Ramos (cell line): Measurements from ENCODE around the gene FSHR.

Experiments
- in situ Hi-C: fragments of 300-500 bp; cut with MboI; formaldehyde crosslinking; loops from one replicate; pipeline ENCODE4 v1.14.3; 2022; ENCODE audit warnings: low sequenced_read_pairs; ENCODE audit not compliant: unreplicated experiment

FSHR gene, protein sequence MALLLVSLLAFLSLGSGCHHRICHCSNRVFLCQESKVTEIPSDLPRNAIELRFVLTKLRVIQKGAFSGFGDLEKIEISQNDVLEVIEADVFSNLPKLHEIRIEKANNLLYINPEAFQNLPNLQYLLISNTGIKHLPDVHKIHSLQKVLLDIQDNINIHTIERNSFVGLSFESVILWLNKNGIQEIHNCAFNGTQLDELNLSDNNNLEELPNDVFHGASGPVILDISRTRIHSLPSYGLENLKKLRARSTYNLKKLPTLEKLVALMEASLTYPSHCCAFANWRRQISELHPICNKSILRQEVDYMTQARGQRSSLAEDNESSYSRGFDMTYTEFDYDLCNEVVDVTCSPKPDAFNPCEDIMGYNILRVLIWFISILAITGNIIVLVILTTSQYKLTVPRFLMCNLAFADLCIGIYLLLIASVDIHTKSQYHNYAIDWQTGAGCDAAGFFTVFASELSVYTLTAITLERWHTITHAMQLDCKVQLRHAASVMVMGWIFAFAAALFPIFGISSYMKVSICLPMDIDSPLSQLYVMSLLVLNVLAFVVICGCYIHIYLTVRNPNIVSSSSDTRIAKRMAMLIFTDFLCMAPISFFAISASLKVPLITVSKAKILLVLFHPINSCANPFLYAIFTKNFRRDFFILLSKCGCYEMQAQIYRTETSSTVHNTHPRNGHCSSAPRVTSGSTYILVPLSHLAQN

DNA sequence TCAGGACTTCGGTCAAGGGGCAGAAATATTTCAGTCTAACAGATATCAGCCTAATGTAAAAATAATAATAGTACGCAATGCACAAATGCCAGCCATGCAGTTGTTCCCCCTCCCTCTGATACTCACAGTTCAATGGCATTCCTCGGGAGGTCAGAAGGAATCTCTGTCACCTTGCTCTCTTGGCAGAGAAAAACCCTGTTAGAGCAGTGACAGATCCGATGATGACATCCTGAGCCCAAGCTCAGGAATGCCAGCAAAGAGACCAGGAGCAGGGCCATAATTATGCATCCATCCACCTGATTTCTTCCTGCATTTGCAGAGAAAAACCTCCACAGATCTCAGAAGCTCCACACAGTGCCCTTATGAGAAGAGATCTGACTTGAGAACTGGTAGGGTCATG lies at the start of gene FSHR:
Gene FSHR, minus strand, starts transcription at position 376 of the 400 bp plus-strand sequence. Its CDS starts 98 bp downstream, at position 278.
- in situ Hi-C loops, result no loop called here

DNA sequence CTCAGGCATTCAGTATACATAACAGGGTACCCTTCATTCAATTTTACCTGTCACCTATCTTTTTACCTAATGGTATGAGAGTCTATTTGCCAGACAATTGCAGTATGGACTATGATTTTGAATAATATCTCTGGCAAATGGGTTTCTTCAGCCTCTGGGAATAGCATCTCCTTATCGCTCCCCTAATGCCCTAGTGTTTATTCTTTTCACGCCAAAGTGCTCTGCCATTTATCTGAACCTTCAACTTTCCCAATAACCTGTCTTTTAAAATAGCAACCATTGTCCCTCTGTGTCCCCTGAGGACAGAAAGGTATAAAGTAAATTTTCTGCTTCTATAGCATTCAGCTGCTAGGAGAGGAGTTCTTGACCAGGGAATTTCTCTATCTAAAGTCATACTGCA lies 45.0 kb upstream of the FSHR start:
- in situ Hi-C loops, result no loop called here

GRCh38 chr2:49194701-49195100 lies 40.4 kb upstream of the FSHR start:
- in situ Hi-C loops, result no loop called here

GRCh38 chr2:49192036-49192435 lies 37.7 kb upstream of the FSHR start:
- in situ Hi-C loops, result no loop called here

DNA sequence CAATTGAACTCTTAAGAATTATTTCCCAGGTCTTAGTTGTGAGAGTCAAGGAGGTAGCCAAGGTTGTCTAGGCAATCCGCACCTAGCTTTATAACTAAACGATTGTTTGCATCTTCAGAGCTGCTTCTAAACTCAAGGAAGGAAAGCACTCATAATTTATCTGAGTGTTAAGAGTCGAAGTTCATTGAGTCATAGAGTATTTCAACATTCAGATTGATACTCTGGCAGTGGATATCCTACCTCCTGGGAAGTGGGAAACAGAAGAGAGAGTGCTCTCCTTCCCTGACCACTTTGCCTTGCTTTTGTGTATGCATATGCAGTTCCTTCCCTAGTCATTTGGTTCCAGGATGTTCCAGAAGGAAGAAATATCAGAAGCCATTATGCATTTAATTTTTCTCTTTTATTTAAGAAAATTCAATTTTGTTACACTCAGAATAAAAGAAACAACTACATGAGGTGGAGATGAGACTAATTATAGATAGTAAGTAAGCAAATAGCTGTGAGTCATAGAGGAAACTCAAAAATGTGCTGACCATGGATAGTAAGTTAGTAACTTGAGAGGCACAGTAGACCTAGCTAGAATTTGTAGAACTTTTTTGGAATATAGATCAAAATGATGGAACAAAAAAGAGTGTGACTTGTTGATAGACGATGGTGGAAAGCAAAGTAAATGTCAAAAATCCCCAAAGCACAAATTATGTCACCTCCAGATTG lies 35.4 kb upstream of the FSHR start:
- in situ Hi-C loops, result no loop called here

- in situ Hi-C loops, result no loop called here
Measured at GRCh38 chr2:49186050-49186648, 31.8 kb upstream of the FSHR start.

- in situ Hi-C loops, result no loop called here
Measured at GRCh38 chr2:49178656-49179055, 24.3 kb upstream of the FSHR start.

DNA sequence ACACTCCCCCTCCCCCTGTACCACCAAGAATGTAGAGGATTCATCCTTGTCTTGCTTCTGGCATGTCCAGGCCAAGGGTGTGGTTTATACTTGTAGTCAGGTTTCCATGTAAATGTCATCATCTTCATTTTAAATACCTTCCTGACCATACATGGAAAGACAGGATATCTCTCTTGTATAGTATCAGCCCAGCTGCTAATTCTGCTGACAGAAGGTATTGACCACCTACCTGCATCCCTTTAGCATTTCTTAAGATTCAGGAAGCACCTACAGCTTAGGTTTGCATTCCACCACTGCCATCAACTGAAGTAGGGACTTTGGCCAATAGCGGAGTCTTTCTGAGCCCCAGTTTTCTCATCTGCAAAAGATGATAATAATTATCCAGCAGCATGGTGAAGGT lies 22.9 kb upstream of the FSHR start:
- in situ Hi-C loops, result no loop called here

DNA sequence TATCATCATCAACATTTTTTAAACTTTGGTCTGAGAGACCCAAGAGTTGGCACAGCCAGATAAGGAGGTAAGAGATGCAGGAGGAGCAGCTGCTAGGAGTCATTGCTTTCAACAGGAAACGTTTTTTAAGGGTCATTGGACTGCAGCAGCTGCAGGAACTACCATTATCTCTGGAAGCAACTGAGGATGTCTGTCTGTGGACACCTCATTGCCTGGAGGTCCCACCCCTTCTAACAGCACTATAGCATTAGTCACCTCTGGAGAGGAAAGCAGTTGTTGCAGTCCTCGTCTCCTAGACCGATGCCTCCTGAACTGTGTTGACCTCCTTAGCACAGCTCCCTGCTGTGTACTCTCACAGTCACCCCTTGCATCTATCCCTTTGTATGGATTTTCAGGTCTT lies 21.5 kb upstream of the FSHR start:
- in situ Hi-C loops, result no loop called here

- in situ Hi-C loops, result no loop called here
Measured at GRCh38 chr2:49174750-49175149, 20.4 kb upstream of the FSHR start.

GRCh38 chr2:49167131-49167530 lies 12.8 kb upstream of the FSHR start:
- in situ Hi-C loops, result no loop called here

GRCh38 chr2:49165662-49166061 lies 11.3 kb upstream of the FSHR start:
- in situ Hi-C loops, result no loop called here

DNA sequence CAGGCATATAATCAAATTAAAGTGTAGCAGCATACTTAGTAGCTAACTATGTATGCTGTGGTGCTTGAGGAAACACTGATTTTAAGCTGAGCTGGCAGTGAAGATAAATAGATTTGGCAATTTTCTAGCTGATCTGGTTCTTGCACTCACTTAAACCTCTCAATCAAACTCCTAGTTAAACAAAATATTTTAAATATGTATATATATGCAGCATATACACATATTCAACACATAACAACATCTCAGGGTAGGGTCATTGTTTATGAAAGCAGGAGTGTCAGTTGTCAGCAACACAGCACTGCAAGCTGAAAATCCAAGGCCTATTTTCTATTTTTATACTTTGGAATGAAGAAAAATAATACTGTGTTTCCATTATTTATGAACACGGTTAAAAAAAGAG lies 10.4 kb upstream of the FSHR start:
- in situ Hi-C loops, result no loop called here

DNA sequence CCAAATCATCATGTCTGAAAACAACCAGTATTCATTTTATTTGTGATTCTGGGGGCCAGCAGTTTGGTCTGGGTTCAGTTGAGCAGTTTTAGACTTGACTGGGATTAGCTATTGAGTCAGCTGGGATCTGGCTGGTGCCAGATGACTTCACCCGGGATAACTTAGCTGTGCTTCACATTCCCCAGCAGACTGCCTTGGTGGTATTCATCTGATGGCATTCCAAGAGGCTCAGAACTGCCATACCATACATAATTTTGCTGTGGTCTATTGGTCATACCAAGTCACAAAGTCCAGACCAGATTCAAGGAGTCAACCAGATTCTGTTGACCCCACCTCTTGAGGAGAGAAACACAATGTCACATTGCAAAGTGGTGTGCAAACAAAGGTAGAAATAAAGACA lies 7.8 kb upstream of the FSHR start:
- in situ Hi-C loops, result no loop called here

GRCh38 chr2:49154891-49155290 lies 576 bp upstream of the FSHR start:
- in situ Hi-C loops, result no loop called here

- in situ Hi-C loops, result no loop called here
Measured at GRCh38 chr2:49153252-49153651, 1.1 kb downstream of the FSHR start.

DNA sequence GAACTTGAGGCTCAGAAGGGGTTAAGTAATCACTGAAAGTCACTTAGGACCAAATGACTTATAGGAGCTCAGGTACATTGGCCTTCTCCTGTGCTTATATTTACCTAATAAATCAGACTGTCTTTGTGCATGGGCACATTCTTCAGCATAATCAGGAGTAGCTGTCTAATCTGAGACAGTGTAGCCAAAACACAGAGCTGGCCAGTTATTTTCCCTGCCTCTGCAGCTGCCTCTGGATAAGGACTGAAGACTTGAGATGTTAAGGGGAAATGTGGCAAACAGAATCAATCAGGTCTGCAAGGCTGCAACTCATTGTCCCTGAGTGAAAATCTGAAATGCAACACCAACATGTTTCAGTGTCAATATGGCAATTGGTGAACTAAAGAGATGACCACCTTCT lies 1.5 kb downstream of the FSHR start:
- in situ Hi-C loops, result no loop called here

DNA sequence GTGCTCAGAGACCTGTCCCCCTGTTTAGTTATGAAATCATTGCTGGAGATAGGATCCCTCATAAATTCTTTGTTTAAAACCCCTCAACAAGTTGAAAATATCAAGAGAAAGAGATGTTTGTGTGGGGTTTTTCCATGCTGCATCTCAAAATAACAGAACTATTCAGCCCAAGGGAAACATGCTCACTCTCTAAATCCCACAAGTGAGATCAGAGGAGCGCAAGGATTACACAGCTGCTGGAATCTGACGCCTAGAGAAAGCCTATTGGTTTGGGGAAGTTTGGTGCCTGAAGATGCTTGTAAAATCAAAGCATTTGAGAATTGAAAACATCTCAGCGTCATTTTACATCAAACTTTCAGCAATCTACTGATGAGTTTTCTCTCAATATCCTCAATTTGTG lies 7.9 kb downstream of the FSHR start:
- in situ Hi-C loops, result no loop called here

DNA sequence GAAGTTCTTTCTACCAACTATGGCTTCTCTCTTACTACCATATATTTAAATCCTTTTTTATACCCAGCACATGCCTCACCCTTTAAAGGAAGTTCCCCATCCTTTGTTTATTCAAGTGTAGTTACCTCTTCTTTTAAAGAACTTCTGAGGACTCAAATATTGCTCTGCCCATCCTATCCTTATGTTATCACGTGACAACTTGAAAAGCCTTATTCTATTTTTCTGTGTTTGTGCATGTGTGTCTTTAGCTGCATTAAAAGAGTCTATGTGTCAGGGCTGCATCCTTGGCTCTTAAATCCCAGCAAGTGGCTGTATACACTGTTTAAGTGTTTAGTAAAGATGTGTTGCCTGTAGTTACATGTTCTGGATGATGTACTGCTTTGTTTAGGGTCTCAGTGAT lies 22.5 kb downstream of the FSHR start:
- in situ Hi-C loops, result no loop called here

DNA sequence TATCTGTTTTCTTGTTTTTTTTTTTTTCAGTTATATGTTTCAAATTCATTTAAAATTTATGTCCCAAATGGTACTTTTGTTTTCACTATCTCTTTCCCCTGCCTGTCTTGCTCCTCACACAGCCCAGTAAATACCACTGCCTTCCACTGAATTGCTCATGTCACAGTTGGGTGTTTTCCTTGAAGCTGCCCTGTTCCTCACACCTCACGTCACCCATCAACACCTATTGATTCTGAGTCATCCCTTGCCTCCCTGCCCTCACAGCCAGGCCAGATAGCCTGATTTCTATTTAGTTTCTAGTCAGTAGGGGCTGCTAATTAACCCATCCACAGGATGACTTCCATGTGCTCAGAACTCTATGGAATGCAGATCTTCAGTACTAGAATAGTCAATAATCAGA lies 25.3 kb downstream of the FSHR start:
- in situ Hi-C loops, result no loop called here

- in situ Hi-C loops, result no loop called here
Measured at GRCh38 chr2:49123600-49123999, 30.7 kb downstream of the FSHR start.
